ENCODE data around the gene ARHGEF10L.

DNA sequence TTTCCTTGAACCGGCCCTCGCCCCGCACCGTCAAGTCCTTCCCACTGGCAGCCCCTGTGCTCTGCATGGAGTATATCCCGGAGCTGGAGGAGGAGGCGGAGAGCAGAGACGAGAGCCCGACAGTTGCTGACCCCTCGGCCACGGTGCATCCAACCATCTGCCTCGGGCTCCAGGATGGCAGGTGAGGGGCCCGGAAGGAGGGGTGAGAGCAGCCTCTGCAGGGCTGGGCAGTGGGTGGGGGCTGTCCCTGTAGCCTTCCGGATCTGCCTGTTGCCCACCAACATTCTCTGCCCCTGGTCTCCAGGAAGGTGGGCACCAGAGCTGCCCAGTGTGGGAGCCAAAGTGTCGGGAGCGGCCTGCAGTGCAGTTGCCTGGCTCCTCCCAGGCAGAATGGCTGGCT, 116.4 kb downstream of the ARHGEF10L start:
- no peak for TF ChIP-seq CTCF (IDR thresholded peaks at IDR 0.05; ENCODE audit: borderline replicate concordance, extremely low read depth, low read length, poor library complexity, severe bottlenecking)
- no peak for TF ChIP-seq EZH2 (IDR thresholded peaks at IDR 0.05; ENCODE audit: borderline replicate concordance, low read depth, low read length, severe bottlenecking)
